ENCODE results near the gene ZNF212.

Gene ZNF212

DNA sequence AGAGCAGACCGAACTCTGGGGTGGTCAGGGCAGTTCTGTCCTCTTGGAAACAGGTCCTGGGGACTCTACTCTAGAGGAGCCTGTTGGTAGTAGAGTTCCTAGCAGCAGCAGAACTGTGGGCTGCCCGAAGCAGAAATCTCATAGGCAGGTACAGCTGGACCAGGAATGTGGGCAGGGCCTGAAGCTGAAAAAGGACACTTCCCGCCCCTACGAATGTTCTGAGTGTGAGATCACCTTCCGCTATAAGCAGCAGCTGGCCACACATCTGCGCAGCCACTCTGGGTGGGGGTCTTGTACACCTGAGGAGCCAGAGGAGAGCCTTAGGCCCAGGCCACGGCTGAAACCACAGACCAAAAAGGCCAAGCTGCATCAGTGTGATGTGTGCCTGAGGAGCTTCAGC is 14.2 kb downstream of the ZNF212 start:
- TF ChIP-seq CTCF (IDR thresholded peaks at IDR 0.05; ENCODE audit: insufficient read depth, low read depth, low read length, missing control alignments) = no peak
- DNase-seq (ENCODE audit: low read depth) = no peak
- no peak overlapping the region for H3K4me3 ChIP-seq (ENCODE audit: low read length)

GRCh38 chr7:149254181-149254858 is 14.9 kb downstream of the ZNF212 start:
- H3K4me3 ChIP-seq (ENCODE audit: low read length) = no peak overlapping the region
- TF ChIP-seq CTCF (IDR thresholded peaks at IDR 0.05; ENCODE audit: insufficient read depth, low read depth, low read length, missing control alignments) = no peak
- no peak for DNase-seq (ENCODE audit: low read depth)

DNA sequence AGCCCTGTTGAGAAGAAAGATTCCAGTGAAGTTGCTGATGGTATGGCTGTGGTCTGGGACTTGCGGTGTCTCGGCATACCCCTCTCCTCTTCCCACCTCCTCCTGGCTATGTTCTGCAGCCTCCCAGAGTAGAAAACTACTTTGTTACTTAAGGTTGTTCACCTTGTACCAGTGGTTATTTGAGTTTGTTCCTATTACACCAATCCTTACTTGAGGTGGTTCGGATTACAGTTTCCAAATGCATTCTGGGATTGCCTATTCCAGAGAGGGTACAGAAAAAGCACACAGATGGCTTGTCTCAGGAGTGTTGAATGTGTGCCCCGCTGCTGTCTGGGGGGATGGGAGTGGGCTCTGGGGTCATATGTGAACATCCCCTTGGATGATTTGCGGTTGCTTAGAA is 15.7 kb downstream of the ZNF212 start:
- no peak overlapping the region for H3K4me3 ChIP-seq (ENCODE audit: low read length)
- no peak for DNase-seq (ENCODE audit: low read depth)
- TF ChIP-seq CTCF (IDR thresholded peaks at IDR 0.05; ENCODE audit: insufficient read depth, low read depth, low read length, missing control alignments) = no peak

DNA sequence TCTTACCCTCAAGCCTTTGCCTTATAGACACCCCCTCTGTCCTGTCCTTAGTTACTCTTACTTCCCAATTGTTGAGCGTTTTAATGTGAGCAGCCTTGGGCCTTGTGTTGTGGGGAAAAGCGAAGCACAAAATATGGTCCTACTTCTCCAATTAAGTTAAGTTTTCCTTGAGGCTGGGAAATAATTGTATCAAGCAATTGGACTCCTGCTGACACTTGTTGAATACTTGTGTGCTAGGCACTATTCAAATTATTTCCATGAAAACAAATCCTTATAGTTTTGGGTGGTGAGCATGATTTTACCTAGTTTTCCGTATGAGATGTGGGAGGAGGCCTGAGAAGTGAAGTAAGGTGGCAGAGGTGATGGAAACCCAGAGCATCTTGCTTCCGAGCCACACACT is 17.1 kb downstream of the ZNF212 start:
- no peak overlapping the region for H3K4me3 ChIP-seq (ENCODE audit: low read length)
- no peak for DNase-seq (ENCODE audit: low read depth)
- TF ChIP-seq CTCF (IDR thresholded peaks at IDR 0.05; ENCODE audit: insufficient read depth, low read depth, low read length, missing control alignments) = no peak

DNA sequence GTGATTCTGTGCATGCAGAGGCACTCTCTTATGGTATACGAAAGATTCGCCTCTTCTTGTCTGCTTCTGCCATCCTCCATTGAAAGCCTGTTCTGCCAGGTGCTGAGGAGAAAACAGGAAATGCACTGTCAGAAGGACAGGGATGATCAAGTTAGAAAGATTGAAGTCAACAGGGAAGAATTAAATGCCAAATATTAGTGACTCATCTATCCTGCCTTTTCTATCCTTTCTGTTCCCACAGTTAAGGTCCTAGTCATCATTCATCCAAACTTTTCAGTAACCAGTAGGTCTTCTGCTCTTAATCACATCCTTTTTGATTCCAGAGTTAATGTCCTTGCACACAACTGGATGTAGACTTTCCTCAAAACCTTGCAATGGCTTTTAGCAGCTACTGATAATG is 17.7 kb downstream of the ZNF212 start:
- DNase-seq (ENCODE audit: low read depth) = peak; percentile 89
- no peak overlapping the region for H3K4me3 ChIP-seq (ENCODE audit: low read length)
- TF ChIP-seq CTCF (IDR thresholded peaks at IDR 0.05; ENCODE audit: insufficient read depth, low read depth, low read length, missing control alignments) = no peak

DNA sequence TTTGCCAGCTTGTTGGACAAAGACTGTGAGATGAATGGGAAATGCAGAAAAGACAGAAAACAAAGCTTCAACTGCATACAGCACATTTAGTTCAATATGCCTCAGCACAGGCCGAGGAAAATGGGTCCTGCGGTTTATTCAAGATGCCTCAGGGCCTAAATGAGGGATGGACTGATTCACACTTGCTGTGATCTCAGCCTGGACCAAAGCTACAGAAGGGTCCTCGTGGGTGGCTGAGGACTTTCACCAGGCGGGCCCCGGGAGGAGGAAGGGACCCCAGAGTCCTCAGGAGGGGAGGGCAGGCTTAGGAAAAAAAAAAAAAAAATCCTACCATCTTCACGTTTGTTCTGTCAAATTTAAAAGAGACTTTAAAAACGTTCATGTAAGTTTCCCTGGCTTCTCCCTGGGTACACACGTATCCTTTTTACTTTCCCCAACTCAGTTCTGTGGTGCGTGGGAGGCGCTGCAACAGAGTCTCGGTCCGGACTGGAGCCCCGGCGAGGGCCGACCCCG is 21.9 kb downstream of the ZNF212 start:
- DNase-seq (ENCODE audit: low read depth) = peak; percentile 83
- H3K4me3 ChIP-seq (ENCODE audit: low read length) = peak overlapping the region; percentile 47
- TF ChIP-seq CTCF (IDR thresholded peaks at IDR 0.05; ENCODE audit: insufficient read depth, low read depth, low read length, missing control alignments) = no peak
